B cell (primary cell): ENCODE results near the gene ARHGAP26. TPM values are rescaled to one million over a fixed set of nuclear protein-coding genes. Genes with fewer than 3 reads are reported as not detected.

Experiments used
- ATAC-seq: fragments of 200-7000 bp; cut with Tn5 transposase; one replicate; pipeline ENCODE4 v1.10.0; 2021; ENCODE audit warnings: low read depth, mild to moderate bottlenecking, moderate number of reproducible peaks, moderate library complexity
- CTCF ChIA-PET: fragments of 350-600 bp; sonication (Branson Sonifier 250); formaldehyde crosslinking; loops from one replicate; lab custom pipeline; 2021; ENCODE audit warnings: antibody characterized with exemption, inconsistent platforms; lab: Charles Lee
- POLR2A ChIA-PET: fragments of 350-600 bp; sonication (Branson Sonifier 250); formaldehyde crosslinking; loops from one replicate; lab custom pipeline; 2021; ENCODE audit warnings: antibody characterized with exemption; lab: Charles Lee
- DNase-seq: peaks from one replicate; pipeline ENCODE4 v3.0.0; 2013
- H2AFZ ChIP-seq: 2 replicates; pipeline ENCODE4 v1.6.1; 2012; ENCODE audit warnings: mild to moderate bottlenecking, low read depth, low read length; ENCODE audit not compliant: insufficient read depth, poor library complexity, severe bottlenecking
- H3K27ac ChIP-seq, 2 donors: 1 replicate in 1 of 2; 2 replicates in 1 of 2; pipeline ENCODE4 v1.5.1; 2012 to 2013; ENCODE audit warnings: low read length in 2 of 2, mild to moderate bottlenecking in 2 of 2, moderate library complexity in 1 of 2
- H3K27me3 ChIP-seq, 4 experiments: fragments of 200-600 bp in 1 of 4; sonication (generic) in 1 of 4; replicated peaks in 1 of 4; 1 replicate in 2 of 4; 2 replicates in 2 of 4; pipeline versions ENCODE4 v1.6.1 to v1.7.0; 2013 to 2016; ENCODE audit warnings: low read length in 3 of 4, mild to moderate bottlenecking in 2 of 4, mixed read lengths in 1 of 4, moderate library complexity in 1 of 4; ENCODE audit not compliant: insufficient read depth in 4 of 4, control insufficient read depth in 3 of 4; ENCODE audit errors: control extremely low read depth in 1 of 4
- H3K36me3 ChIP-seq, 2 experiments: replicated peaks in 1 of 2; 1 replicate in 1 of 2; 2 replicates in 1 of 2; pipeline versions ENCODE4 v1.6.1 to v1.7.1; 2013; ENCODE audit warnings: low read length in 1 of 2; ENCODE audit not compliant: insufficient read depth in 2 of 2, control insufficient read depth in 1 of 2; ENCODE audit errors: control extremely low read depth in 1 of 2, extremely low read depth in 1 of 2
- H3K4me1 ChIP-seq, 2 donors: fragments of 200-600 bp in 1 of 2; sonication (generic) in 1 of 2; 1 replicate in 1 of 2; 2 replicates in 1 of 2; pipeline versions ENCODE4 v1.5.1 to v1.6.1; 2013 to 2017; ENCODE audit warnings: low read length in 2 of 2; ENCODE audit not compliant: control insufficient read depth in 2 of 2, insufficient read depth in 2 of 2
- H3K4me2 ChIP-seq: replicated peaks from 2 replicates; pipeline ENCODE3; 2012; ENCODE audit warnings: mild to moderate bottlenecking, low read depth, low read length; ENCODE audit not compliant: poor library complexity, severe bottlenecking
- H3K4me3 ChIP-seq, 5 experiments: fragments of 200-600 bp in 1 of 5; sonication (generic) in 1 of 5; 1 replicate in 3 of 5; 2 replicates in 2 of 5; pipeline versions ENCODE4 v1.5.1 to v1.7.0; 2011 to 2016; ENCODE audit warnings: low read length in 4 of 5, mild to moderate bottlenecking in 4 of 5, low read depth in 2 of 5, control low read depth in 1 of 5, moderate library complexity in 1 of 5; ENCODE audit not compliant: insufficient read depth in 1 of 5; ENCODE audit errors: control extremely low read depth in 1 of 5, extremely low read depth in 1 of 5
- H3K79me2 ChIP-seq: fragments of 200-600 bp; sonication (generic); one replicate; pipeline ENCODE4 v1.6.0; 2016; ENCODE audit warnings: low read length; ENCODE audit not compliant: control insufficient read depth, insufficient read depth
- H3K9ac ChIP-seq: fragments of 200-600 bp; sonication (generic); 2 replicates; pipeline ENCODE4 v1.6.1; 2017; ENCODE audit warnings: mild to moderate bottlenecking, low read length, moderate library complexity
- H3K9me3 ChIP-seq, 3 donors: one replicate each; pipeline versions ENCODE4 v1.6.1 to v1.7.1; 2013; ENCODE audit warnings: low read length in 2 of 3; ENCODE audit not compliant: control insufficient read depth in 2 of 3, insufficient read depth in 1 of 3; ENCODE audit errors: control extremely low read depth in 1 of 3
- H4K20me1 ChIP-seq: 2 replicates; pipeline ENCODE4 v1.6.0; 2012; ENCODE audit warnings: mild to moderate bottlenecking, low read length; ENCODE audit not compliant: insufficient read depth, control insufficient read depth, poor library complexity, severe bottlenecking
- H3K27ac Mint-ChIP-seq: one replicate; pipeline ENCODE4 v1.8.0; 2021; ENCODE audit warnings: mixed read lengths
- H3K27me3 Mint-ChIP-seq: one replicate; pipeline ENCODE4 v1.8.0; 2021; ENCODE audit warnings: mixed read lengths
- H3K4me1 Mint-ChIP-seq: one replicate; pipeline ENCODE4 v1.8.0; 2021; ENCODE audit warnings: mixed read lengths
- H3K4me3 Mint-ChIP-seq: one replicate; pipeline ENCODE4 v1.8.0; 2021; ENCODE audit warnings: mixed read lengths
- H3K9me3 Mint-ChIP-seq: one replicate; pipeline ENCODE4 v1.8.0; 2022; ENCODE audit warnings: mixed read lengths; ENCODE audit not compliant: insufficient read depth
- CTCF ChIP-seq: fragments of 200-600 bp; IDR thresholded peaks from one replicate; pipeline ENCODE4 v1.8.0; 2022; ENCODE audit warnings: antibody characterized with exemption, mild to moderate bottlenecking
- EZH2 ChIP-seq: IDR thresholded peaks from 2 replicates; pipeline ENCODE4 v1.6.1; 2012; ENCODE audit warnings: borderline replicate concordance, low read depth, mild to moderate bottlenecking, moderate library complexity, low read length; ENCODE audit not compliant: insufficient read depth, poor library complexity, severe bottlenecking
- WGBS: methylation state at CpG from one replicate; pipeline ENCODE4 v1.1.5; 2013; ENCODE audit warnings: missing lambda C conversion rate; ENCODE audit not compliant: insufficient coverage; 5-methylcytosine and 5-hydroxymethylcytosine counted together
- intact Hi-C: fragments of 100-400 bp; cut with micrococcal nuclease; formaldehyde crosslinking; loops from one replicate; pipeline ENCODE4 v1.10.0; 2022
- polyA plus RNA-seq: library from polyadenylated mRNA; depleted of rRNA; stranded (reverse); fragments of >200 nt; gene quantifications from 2 replicates; pipeline ENCODE4 v1.2.3, GENCODE V29; 2012
- total RNA-seq, 2 donors: library from RNA; stranded (reverse); fragments of 120-200 nt in 1 of 2; gene quantifications; 1 replicate in 1 of 2; 2 replicates in 1 of 2; pipeline versions ENCODE4 v1.2.3 to v1.2.4, GENCODE V29; 2013 to 2022

Gene ARHGAP26
- total and polyA plus RNA-seq, 2 donors (not counting 1 experiment from before 2014, with no cell fraction given) = 1.8 to 22.5 TPM

- H3K27ac ChIP-seq = no peak overlapping the region
- H3K36me3 ChIP-seq = no peaks in the 10 kb centered on the region
- peaks cover 4% of the 10 kb centered on the region for H3K4me1 Mint-ChIP-seq
- ChIA-PET CTCF (interaction anchor here (1.1 to 1.5 kb wide), 2 partner anchors 30 to 67 kb away, joined by 3 to 4 read pairs; partner anchors contain the start of gene ARHGAP26), POLR2A (no interaction called here)
- H3K27me3 Mint-ChIP-seq = peaks cover 3% of the 10 kb centered on the region
- no peak overlapping the region for H3K4me3 ChIP-seq
- no peaks in the 10 kb centered on the region for H3K4me1 ChIP-seq
- no peak overlapping the region for H2AFZ ChIP-seq
- DNase-seq (no peak), ATAC-seq (no peak)
- no peak overlapping the region for H3K4me2 ChIP-seq
- WGBS = 94% methylated on average over 6 of the region's 8 CpGs
- H3K9ac ChIP-seq = no peak overlapping the region
- TF ChIP-seq EZH2 (no peak), CTCF (no peak)
- H4K20me1 ChIP-seq = no peaks in the 10 kb centered on the region
- H3K27me3 ChIP-seq = no peaks in the 10 kb centered on the region
- no peaks in the 10 kb centered on the region for H3K79me2 ChIP-seq
- intact Hi-C loops = no loop called here
- no peak overlapping the region for H3K27ac Mint-ChIP-seq
- H3K9me3 ChIP-seq = no peaks in the 10 kb centered on the region
- no peak overlapping the region for H3K4me3 Mint-ChIP-seq
- H3K9me3 Mint-ChIP-seq = no peaks in the 10 kb centered on the region
These were observed 67.0 kb downstream of the ARHGAP26 start for GRCh38 chr5:142837081-142837725.

GRCh38 chr5:142838845-142839244 is 68.7 kb downstream of the ARHGAP26 start:
- H3K9me3 Mint-ChIP-seq = no peaks in the 10 kb centered on the region
- no peak overlapping the region for H3K9ac ChIP-seq
- no peak overlapping the region for H3K4me2 ChIP-seq
- no peak overlapping the region for H3K4me3 ChIP-seq
- H4K20me1 ChIP-seq = no peaks in the 10 kb centered on the region
- no peak overlapping the region for H3K27ac ChIP-seq
- H3K9me3 ChIP-seq = no peaks in the 10 kb centered on the region
- H2AFZ ChIP-seq = no peak overlapping the region
- no peaks in the 10 kb centered on the region for H3K79me2 ChIP-seq
- TF ChIP-seq CTCF = no peak
- TF ChIP-seq EZH2 = no peak
- no peaks in the 10 kb centered on the region for H3K27me3 ChIP-seq
- peaks cover 3% of the 10 kb centered on the region for H3K27me3 Mint-ChIP-seq
- no CpG with 5 or more reads among the region's 5 CpGs for WGBS
- CTCF ChIA-PET = interaction anchor here (0.6 to 1.3 kb wide), 3 partner anchors 22 to 42 kb away, joined by 3 to 4 read pairs (median 3); no protein-coding TSS in a partner anchor
- intact Hi-C loops = no loop called here
- DNase-seq = no peak
- H3K4me1 ChIP-seq = no peaks in the 10 kb centered on the region
- ATAC-seq = no peak
- H3K27ac Mint-ChIP-seq = no peak overlapping the region
- POLR2A ChIA-PET = no interaction called here
- H3K36me3 ChIP-seq = no peaks in the 10 kb centered on the region
- H3K4me1 Mint-ChIP-seq = peaks cover 4% of the 10 kb centered on the region
- no peak overlapping the region for H3K4me3 Mint-ChIP-seq
